Right atrium auricular region (tissue), 2 donors: ENCODE data around the gene MASP2. TPM values are rescaled to one million over a fixed set of nuclear protein-coding genes. Genes with fewer than 3 reads are reported as not detected.
"Not testable (repeated sequence)": the region's sequence is repeated elsewhere in the genome, so short reads cannot be mapped to it uniquely, and the experiment has no call there.

ENCODE experiments used
- DNase-seq: peaks from one replicate; pipeline ENCODE4 v3.0.0-alpha.2; 2019; ENCODE audit warnings: low spot score
- H3K27ac ChIP-seq, 2 donors: fragments of 200-600 bp; sonication (generic); 1 replicate in 1 of 2; 2 replicates in 1 of 2; pipeline ENCODE4 v1.5.1; 2016 to 2019
- H3K27me3 ChIP-seq, 2 donors: fragments of 200-600 bp; sonication (generic); one replicate each; pipeline versions ENCODE4 v1.5.1 to v1.6.0; 2017 to 2019
- H3K36me3 ChIP-seq: fragments of 200-600 bp; sonication (generic); one replicate; pipeline ENCODE4 v1.5.1; 2016
- H3K4me1 ChIP-seq, 2 donors: fragments of 200-600 bp; sonication (generic); one replicate each; pipeline versions ENCODE4 v1.5.1 to v1.6.0; 2017 to 2019
- H3K4me3 ChIP-seq, 2 donors: fragments of 200-600 bp; sonication (generic); 1 replicate in 1 of 2; 2 replicates in 1 of 2; pipeline ENCODE4 v1.5.1; 2017 to 2019; ENCODE audit warnings: mild to moderate bottlenecking in 1 of 2, moderate library complexity in 1 of 2
- H3K9me3 ChIP-seq, 2 donors: fragments of 200-600 bp; sonication (generic); one replicate each; pipeline ENCODE4 v1.5.1; 2019
- total RNA-seq, 2 donors: library from RNA; depleted of rRNA; stranded (reverse); fragments of >200 nt; gene quantifications; one replicate each; pipeline ENCODE4 v1.1.0, GENCODE V29; 2016
- TF ChIP-seq, protein P1 (sequence below), 2 donors: fragments of 200-600 bp; sonication (generic); IDR thresholded peaks; one replicate each; pipeline ENCODE4 v1.5.1; 2019; ENCODE audit warnings: antibody characterized with exemption in 2 of 2

The MASP2 gene
- total RNA-seq: not detected

DNA sequence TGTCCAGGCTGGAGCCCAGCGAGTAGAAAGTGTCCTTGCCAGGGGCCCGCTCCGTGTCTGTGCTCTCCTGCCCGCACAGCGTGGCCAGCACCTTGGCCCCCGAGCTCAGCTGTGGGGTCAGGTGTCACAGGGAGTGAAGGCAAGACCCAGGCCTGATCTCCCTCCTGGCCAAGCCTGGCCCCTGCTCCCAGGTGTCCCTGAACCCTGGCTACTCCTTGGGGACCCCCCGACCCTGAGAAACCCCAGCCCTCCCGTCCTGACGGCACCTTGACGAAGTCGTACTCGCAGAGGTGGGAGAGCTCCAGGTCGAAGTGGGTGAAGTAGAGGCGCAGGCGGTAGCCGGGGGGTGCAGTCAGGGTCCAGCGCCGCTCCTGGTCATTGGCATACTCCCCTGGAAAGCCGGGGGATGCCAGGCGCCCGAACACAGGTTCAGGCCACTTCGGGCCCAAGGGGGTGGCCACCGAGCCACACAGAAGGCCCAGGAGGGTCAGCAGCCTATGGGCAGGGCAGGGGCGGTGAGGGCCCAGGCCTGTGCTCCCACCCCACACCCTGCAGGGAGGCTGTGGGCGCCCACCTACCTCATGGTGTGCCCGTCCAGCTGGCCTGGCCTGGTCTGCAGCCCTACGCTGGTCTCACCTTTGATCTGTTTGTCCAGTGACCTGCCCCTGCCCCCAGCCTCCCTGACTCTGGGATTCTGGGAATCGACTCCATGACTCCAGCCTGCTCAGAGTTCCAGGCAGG is at the start of gene MASP2:
Gene MASP2, minus strand, starts transcription at position 615 of the 741 bp plus-strand sequence. Its CDS starts 32 bp downstream, at position 583.
- TF ChIP-seq, protein P1, sequence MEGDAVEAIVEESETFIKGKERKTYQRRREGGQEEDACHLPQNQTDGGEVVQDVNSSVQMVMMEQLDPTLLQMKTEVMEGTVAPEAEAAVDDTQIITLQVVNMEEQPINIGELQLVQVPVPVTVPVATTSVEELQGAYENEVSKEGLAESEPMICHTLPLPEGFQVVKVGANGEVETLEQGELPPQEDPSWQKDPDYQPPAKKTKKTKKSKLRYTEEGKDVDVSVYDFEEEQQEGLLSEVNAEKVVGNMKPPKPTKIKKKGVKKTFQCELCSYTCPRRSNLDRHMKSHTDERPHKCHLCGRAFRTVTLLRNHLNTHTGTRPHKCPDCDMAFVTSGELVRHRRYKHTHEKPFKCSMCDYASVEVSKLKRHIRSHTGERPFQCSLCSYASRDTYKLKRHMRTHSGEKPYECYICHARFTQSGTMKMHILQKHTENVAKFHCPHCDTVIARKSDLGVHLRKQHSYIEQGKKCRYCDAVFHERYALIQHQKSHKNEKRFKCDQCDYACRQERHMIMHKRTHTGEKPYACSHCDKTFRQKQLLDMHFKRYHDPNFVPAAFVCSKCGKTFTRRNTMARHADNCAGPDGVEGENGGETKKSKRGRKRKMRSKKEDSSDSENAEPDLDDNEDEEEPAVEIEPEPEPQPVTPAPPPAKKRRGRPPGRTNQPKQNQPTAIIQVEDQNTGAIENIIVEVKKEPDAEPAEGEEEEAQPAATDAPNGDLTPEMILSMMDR (IDR thresholded peaks at IDR 0.05): no peak
- Histone ChIP-seq H3K4me1 (no peaks in the 10 kb centered on the region), H3K27ac (no peak within 1 kb of the TSS), H3K4me3 (no peak within 1 kb of the TSS), H3K27me3 (no peaks in the 10 kb centered on the region), H3K36me3 (no peaks in the 10 kb centered on the region), H3K9me3 (no peaks in the 10 kb centered on the region)
- DNase-seq: no peak

DNA sequence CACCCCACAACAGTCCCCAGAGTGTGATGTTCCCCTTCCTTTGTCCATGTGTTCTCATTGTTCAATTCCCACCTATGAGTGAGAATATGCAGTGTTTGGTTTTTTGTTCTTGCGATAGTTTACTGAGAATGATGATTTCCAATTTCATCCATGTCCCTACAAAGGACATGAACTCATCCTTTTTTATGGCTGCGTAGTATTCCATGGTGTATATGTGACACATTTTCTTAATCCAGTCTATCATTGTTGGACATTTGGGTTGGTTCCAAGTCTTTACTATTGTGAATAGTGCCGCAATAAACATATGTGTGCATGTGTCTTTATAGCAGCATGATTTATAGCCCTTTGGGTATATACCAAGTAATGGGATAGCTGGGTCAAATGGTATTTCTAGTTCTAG is 36.7 kb upstream of the MASP2 start:
- H3K27ac ChIP-seq, DNase-seq, H3K9me3 ChIP-seq, H3K4me3 ChIP-seq, H3K4me1 ChIP-seq, H3K27me3 ChIP-seq: not testable (repeated sequence)
- peaks cover 56% of the 10 kb centered on the region for H3K36me3 ChIP-seq

DNA sequence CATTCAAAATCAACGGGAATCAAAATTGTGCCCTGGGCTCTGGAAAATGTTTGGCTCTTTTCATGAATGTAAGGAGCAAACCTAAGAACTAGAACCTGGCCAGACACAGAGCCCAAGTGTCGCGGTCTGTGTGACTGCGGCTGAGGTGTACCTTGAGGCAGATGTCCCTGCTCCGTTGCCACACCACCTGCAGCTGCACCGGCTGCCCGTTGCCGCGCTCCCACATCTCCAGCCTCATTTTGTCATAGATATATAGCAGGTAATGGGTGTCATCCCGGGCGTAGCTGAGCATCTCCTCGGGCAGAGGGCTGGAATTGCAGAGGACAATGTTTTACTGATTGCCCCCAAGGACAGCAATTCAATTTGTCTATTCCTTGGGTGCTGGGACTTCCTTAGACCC is 33.9 kb upstream of the MASP2 start:
- TF ChIP-seq, protein P1 (IDR thresholded peaks at IDR 0.05): no peak
- DNase-seq: no peak
- Histone ChIP-seq H3K27me3 (no peaks in the 10 kb centered on the region), H3K4me1 (no peaks in the 10 kb centered on the region), H3K27ac (no peak overlapping the region), H3K4me3 (no peak overlapping the region), H3K9me3 (no peaks in the 10 kb centered on the region), H3K36me3 (peaks cover 57% of the 10 kb centered on the region)

DNA sequence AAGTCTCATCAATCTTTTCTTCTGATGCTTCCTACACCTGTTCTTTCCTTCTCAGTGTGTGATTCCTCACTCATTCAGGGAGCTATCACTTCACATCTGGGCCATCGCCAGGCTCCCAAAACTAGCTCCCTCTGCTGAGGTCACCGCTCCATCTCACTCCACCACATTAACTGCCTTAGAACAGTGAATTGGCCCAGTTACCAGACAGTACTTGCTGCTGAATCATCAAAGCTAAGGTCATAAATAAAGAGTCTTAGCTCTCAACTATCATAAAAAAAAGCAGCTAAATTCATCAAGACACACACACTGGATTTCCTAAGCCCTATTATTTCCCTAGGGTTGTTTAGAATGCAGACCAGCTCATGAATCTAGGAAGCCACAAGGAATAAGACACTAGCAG is 31.6 kb upstream of the MASP2 start:
- Histone ChIP-seq H3K4me1 (no peaks in the 10 kb centered on the region), H3K27ac (no peak overlapping the region), H3K4me3 (no peak overlapping the region), H3K27me3 (no peaks in the 10 kb centered on the region), H3K36me3 (peaks cover 79% of the 10 kb centered on the region), H3K9me3 (no peaks in the 10 kb centered on the region)
- TF ChIP-seq, protein P1 (IDR thresholded peaks at IDR 0.05): no peak
- no peak for DNase-seq

DNA sequence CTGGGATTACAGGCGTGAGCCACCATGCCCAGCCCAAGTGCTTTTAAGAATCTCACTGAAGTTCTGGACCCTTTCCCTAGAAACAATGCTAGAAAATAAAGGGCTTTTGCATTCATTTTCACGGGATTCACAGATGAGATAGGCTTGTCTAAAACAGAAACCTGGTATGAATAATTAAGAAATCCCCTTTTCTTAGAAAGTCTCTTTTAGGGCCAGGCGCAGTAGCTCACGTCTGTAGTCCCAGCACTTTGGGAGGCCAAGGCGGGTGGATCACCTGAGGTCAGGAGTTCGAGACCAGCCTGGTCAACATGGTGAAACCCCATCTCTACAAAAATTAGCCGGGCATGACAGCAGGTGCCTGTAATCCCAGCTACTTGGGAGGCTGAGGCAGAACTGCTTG is 26.4 kb upstream of the MASP2 start:
- not testable (repeated sequence) for H3K27me3 ChIP-seq, H3K27ac ChIP-seq, H3K9me3 ChIP-seq, DNase-seq, H3K4me1 ChIP-seq, H3K4me3 ChIP-seq
- H3K36me3 ChIP-seq: peaks cover 93% of the 10 kb centered on the region

DNA sequence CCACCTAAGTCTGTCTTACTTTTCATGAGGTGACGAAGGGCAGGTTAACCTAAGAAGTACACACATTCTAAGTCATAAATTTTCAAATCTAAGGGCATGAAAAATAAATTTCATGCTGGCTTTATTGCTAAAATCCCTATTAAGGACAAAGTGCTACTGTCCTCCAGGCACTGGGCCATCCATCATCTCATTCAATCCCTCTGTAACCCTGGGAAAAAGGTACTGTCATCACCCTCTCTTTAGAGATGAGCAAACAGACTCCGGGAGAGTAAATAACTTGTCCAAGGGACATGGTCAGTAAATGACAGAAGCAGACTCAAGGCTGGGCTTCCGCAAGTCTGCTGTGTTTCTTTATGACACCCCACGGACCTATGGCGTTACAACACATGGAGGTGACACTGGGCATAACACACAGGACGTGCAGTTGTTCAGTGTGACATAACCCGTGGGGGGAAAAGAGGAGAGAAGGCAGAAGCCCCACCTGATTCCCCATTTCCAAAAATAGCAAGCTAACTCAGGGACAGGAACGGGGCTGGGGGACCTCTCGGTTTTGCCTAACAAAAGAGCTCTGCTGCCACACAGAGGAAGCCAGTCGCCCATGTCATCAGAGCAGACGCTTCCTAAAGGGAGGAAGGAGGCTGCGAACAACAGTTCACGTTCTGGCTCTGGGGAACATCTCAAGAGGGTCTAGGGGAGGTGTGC is 25.3 kb upstream of the MASP2 start:
- Histone ChIP-seq H3K27me3 (no peaks in the 10 kb centered on the region), H3K9me3 (no peaks in the 10 kb centered on the region), H3K4me1 (no peaks in the 10 kb centered on the region), H3K27ac (no peak overlapping the region), H3K4me3 (no peak overlapping the region), H3K36me3 (peaks cover 96% of the 10 kb centered on the region)
- TF ChIP-seq, protein P1 (IDR thresholded peaks at IDR 0.05): no peak
- DNase-seq: no peak
